ENCODE data around the gene ATG4D.

DNA sequence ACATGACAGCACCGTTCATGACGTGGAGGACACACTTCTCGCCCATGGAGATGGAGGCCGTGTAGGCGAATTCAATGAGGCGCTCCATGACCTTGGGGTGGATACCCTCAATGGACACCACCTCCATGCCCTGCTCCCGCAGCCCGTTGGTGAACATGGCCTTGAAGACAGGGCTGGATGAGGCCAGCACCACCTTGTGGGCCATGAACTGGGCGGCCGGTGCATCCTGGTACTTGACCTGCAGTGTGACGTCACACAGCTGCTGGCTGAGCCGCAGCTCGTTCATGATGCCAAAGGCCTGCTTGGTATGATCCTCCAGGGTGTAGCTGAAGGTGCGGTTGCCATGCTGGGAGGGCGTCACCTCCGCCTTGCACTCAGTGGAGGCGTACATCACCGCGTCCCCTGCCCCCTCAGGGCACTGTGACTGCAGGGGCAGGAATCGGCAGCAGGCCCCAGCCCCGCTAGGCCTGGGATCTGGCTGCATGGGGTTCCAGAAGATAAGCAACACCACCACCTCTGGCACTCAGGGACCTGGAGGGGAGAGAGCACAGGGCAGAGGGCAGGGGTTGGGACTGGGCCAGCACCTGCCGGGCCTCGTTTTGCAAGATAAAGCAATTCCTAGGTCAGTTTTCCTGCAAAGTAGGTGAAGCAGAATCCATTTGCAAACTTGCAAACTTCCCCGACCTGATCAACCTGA, 44.0 kb upstream of the ATG4D start:
- TF ChIP-seq, protein P1, sequence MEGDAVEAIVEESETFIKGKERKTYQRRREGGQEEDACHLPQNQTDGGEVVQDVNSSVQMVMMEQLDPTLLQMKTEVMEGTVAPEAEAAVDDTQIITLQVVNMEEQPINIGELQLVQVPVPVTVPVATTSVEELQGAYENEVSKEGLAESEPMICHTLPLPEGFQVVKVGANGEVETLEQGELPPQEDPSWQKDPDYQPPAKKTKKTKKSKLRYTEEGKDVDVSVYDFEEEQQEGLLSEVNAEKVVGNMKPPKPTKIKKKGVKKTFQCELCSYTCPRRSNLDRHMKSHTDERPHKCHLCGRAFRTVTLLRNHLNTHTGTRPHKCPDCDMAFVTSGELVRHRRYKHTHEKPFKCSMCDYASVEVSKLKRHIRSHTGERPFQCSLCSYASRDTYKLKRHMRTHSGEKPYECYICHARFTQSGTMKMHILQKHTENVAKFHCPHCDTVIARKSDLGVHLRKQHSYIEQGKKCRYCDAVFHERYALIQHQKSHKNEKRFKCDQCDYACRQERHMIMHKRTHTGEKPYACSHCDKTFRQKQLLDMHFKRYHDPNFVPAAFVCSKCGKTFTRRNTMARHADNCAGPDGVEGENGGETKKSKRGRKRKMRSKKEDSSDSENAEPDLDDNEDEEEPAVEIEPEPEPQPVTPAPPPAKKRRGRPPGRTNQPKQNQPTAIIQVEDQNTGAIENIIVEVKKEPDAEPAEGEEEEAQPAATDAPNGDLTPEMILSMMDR (IDR thresholded peaks at IDR 0.05): no peak
- TF ChIP-seq EZH2 (IDR thresholded peaks at IDR 0.05): no peak
